ENCODE measurements around the gene ALDH3B2. TPM values are rescaled to one million over a fixed set of nuclear protein-coding genes. Genes with fewer than 3 reads are reported as not detected.

Gene ALDH3B2
- total and polyA plus RNA-seq, 2 experiments from 2014 or later: not detected

- TF ChIP-seq ZNF462 (CRISPR knock-in tag; IDR thresholded peaks at IDR 0.05) (no peak), ZNF331 (CRISPR knock-in tag; IDR thresholded peaks at IDR 0.05; ENCODE audit: low read depth) (no peak), ETS1 (IDR thresholded peaks at IDR 0.05) (no peak)
- TF ChIP-seq, protein P1, sequence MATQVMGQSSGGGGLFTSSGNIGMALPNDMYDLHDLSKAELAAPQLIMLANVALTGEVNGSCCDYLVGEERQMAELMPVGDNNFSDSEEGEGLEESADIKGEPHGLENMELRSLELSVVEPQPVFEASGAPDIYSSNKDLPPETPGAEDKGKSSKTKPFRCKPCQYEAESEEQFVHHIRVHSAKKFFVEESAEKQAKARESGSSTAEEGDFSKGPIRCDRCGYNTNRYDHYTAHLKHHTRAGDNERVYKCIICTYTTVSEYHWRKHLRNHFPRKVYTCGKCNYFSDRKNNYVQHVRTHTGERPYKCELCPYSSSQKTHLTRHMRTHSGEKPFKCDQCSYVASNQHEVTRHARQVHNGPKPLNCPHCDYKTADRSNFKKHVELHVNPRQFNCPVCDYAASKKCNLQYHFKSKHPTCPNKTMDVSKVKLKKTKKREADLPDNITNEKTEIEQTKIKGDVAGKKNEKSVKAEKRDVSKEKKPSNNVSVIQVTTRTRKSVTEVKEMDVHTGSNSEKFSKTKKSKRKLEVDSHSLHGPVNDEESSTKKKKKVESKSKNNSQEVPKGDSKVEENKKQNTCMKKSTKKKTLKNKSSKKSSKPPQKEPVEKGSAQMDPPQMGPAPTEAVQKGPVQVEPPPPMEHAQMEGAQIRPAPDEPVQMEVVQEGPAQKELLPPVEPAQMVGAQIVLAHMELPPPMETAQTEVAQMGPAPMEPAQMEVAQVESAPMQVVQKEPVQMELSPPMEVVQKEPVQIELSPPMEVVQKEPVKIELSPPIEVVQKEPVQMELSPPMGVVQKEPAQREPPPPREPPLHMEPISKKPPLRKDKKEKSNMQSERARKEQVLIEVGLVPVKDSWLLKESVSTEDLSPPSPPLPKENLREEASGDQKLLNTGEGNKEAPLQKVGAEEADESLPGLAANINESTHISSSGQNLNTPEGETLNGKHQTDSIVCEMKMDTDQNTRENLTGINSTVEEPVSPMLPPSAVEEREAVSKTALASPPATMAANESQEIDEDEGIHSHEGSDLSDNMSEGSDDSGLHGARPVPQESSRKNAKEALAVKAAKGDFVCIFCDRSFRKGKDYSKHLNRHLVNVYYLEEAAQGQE (IDR thresholded peaks at IDR 0.05; ENCODE audit: unreplicated experiment): no peak
Observed at GRCh38 chr11:67630228-67630942, 44.0 kb downstream of the ALDH3B2 start (continued).
